ENCODE results near the gene RABEP1.
A peak's percentile ranks its signal among the peaks of the same experiment; 100 is the strongest.

RABEP1 gene

GRCh38 chr17:5365831-5366230, 83.7 kb downstream of the RABEP1 start:
- no peak for DNase-seq

GRCh38 chr17:5370411-5370810, 88.3 kb downstream of the RABEP1 start:
- DNase-seq = no peak

DNA sequence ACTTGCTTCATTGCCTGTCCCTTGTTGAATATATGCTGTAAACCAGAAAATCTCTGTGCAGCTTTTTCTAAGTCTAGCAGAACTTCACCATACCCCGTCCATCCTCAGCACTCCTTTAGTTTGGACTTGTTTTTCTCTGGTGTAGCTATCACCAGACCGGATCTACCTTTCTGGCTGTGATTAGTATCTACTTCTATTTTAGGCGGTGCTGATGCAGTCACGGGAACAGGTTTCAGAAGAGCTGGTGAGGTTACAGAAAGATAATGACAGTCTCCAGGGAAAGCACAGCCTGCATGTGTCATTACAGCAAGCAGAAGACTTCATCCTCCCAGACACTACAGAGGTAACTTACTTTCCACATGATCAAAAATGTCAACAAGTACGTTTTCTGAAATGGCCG, 91.0 kb downstream of the RABEP1 start:
- no peak for DNase-seq

- DNase-seq = no peak
Measured at GRCh38 chr17:5378566-5379207, 96.6 kb downstream of the RABEP1 start.

DNA sequence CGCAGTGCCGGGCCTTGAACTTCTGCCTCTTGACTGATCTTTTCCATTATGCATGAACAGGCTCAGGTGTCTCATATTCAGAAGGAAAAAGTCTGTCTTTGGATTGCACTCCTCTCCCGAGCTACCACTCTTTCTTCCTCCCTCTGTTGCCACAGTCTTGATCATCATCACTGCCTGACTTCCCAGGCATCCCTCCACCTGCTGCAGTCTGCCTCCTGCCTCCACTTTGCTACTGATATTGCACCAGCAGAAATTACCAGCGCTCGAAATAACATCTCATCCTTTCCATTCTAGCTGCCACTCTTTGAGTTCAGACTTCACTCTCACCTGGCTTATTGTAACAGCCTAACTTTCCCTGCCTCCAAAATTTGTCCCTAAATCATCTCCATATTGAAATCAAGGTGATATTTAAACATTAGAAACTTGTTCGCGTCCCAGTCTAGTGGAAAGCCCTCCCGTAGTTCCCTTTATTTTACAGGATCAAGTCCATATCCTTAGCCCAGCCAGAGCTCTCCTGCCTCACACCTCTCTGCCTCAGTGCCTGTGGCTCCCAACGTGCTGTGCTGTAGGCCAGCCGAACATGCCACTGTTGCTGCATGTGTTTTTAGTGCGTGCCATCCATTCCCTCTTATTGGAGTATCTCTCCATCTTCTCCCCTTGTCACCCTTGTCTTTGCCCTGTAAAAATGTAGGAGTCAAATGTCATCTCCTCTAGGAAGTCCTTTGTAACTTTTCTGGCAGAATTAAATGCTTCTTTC, 97.4 kb downstream of the RABEP1 start:
- DNase-seq = no peak

DNA sequence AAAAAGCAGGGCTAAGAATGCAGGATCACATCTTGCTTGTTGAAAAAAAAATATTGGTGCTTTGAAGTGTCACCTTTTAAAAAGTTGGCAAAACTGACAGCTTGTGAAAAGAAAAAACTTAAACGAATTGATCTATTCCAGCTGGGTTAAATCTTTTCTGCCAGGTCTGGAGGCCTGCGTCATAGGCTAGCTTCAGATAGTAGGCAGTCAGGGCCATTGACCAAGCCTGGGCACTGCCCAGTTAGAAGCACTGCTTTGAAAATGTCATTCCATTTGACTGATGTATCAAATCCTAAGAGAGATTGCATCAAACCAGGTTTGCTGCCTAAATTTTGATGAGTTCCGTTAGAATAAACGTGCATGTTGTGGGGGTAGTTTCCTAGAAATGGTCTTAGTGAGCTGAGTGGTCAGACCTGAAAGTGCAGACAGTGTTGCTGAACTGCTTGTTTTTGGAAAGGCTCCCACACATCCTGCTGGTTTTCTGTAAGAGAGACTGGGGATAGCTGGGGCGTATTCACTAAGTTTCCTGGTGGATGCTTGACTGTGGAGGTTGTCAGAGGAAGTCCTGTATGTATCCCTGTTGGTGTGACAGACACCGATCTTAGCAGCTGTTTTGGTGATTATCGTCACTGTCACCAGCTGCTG, 98.5 kb downstream of the RABEP1 start:
- no peak for DNase-seq

GRCh38 chr17:5381542-5381941, 99.5 kb downstream of the RABEP1 start:
- DNase-seq = no peak

DNA sequence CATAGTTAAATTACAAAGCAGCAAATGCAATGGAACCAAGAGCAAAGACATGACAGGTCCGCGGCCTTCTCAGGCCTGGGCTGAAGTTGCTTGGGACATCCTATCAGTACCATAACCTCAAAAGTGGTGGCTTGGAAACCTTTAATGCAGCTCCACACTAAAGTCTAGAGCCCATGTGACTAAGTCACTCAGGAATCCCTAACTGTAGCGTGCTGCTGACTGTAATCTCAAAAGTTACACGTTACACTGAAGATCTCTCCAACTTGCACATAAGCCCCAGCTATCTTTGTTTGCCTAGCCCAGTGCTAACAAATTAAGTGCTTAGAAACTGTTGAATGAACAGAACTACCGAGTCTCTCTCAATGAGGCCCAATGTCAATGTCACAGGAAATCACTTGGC, 109.6 kb downstream of the RABEP1 start:
- no peak for DNase-seq

DNA sequence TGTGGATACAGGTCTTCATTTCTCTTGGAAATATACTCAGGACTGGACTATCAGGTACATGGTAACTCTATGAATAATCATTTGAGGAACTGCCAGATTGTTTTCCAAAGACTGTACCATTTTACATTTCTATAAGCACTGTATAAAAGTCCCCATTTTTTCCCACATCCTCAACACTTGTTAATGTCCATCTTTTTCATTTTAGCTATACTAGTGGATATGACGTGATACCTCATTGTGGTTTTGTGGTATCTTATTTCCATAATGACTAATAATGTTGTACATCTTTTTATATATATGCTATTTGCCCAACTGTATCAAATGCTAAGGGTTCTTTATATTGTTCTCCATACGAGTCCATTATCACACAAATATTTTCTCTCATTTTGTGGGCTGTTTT, 114.5 kb downstream of the RABEP1 start:
- DNase-seq = no peak

- DNase-seq = no peak
Measured at GRCh38 chr17:5399767-5400166, 117.7 kb downstream of the RABEP1 start.

GRCh38 chr17:5405400-5405799, 123.3 kb downstream of the RABEP1 start:
- DNase-seq = no peak

- no peak for DNase-seq
Measured at GRCh38 chr17:5408186-5408585, 126.1 kb downstream of the RABEP1 start.

DNA sequence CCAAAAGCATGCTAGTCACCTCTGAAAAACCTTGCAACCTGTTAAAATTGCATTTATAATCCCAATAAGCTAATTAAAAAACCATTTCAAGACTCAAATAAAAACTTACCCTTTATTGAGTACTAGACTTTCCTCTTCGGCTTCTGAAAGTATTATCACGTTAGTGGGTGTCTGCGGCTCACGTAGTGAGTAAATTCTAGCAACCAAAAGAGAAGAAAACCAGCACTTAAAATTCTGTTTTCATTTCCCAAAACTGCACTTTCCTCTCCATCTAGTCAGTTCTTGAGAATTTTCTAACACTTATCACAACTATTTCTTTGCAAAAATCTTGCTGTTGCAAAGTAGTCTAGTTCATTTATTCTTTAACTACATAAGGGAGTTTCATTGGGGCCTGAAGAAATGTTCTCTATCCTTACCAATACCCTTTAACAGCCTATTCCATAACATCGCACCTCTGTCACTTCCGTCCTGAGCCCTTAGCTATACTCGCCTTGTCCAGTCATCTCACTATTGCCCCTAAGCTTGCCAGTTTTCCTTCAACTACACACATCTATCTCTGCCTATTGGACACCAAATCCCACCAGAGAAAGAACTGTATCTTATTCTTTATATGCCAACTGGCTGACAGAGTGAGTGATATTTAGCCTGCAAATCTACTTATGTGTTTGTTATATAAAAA, 128.6 kb downstream of the RABEP1 start:
- DNase-seq = no peak

DNA sequence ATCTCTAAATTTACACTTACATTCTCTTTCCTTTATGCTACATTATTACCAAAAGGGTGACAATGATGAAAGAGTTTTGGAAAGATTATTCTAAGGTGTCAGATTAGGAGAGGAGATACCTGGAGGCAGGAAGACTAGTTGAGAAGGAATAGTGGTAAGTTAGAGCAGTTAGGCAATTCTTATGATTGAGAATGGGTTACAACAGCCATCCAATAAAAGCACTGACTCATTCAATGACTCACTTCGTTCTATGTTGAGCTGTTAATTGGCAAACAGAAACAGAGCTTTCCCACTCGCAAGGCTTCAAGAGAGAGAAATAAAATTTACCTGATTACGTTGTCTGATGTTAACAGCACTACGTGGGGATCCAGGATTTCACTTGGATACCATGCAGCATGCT, 131.6 kb downstream of the RABEP1 start:
- DNase-seq = no peak

DNA sequence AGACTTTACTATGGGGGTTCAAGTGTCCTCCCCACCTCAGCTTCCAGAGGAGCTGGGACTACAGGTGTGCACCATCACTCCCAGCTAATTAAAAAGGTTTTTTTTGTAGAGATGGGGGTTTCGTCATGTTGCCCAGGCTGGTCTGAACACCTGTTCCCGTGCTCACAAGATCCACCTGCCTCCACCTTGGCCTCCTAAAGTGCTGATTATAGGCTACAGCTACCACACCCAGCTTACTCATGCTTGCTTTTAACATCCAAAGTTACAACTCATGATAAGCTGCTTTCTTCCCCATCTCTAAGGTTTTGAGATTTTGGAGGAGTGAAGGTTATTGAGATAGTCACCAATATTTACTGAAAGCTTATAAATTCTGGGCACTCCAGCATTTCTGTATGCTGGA, 134.8 kb downstream of the RABEP1 start:
- DNase-seq = no peak

- peak; percentile 81 for DNase-seq
Measured at GRCh38 chr17:5418858-5419355, 136.8 kb downstream of the RABEP1 start.

- DNase-seq = peak; percentile 96
Measured at GRCh38 chr17:5419356-5419958, 137.4 kb downstream of the RABEP1 start, which contains the start of gene NUP88. Gene NUP88, minus strand, starts transcription at chr17:5419662. Its CDS starts 12 bp downstream, at chr17:5419650.

- peak; percentile 86 for DNase-seq
Measured at GRCh38 chr17:5419959-5420653, 138.0 kb downstream of the RABEP1 start, which contains the start of gene RPAIN. Gene RPAIN, plus strand, starts transcription at chr17:5420182. Its CDS starts 29 bp downstream, at chr17:5420211.

- no peak for DNase-seq
Measured at GRCh38 chr17:5422505-5422904, 140.4 kb downstream of the RABEP1 start.

- DNase-seq = no peak
Measured at GRCh38 chr17:5424909-5425308, 142.8 kb downstream of the RABEP1 start.

- no peak for DNase-seq
Measured at GRCh38 chr17:5425826-5426225, 143.7 kb downstream of the RABEP1 start.
